HG03095 (cell line): ENCODE data around the gene TPCN1.
A peak's percentile ranks its signal among the peaks of the same experiment; 100 is the strongest.

Experiments
- ATAC-seq: cut with Tn5 transposase; IDR thresholded peaks from one replicate; pipeline ENCODE4 v1.9.1; 2021; ENCODE audit warnings: moderate library complexity; ENCODE audit not compliant: unreplicated experiment

Gene TPCN1

DNA sequence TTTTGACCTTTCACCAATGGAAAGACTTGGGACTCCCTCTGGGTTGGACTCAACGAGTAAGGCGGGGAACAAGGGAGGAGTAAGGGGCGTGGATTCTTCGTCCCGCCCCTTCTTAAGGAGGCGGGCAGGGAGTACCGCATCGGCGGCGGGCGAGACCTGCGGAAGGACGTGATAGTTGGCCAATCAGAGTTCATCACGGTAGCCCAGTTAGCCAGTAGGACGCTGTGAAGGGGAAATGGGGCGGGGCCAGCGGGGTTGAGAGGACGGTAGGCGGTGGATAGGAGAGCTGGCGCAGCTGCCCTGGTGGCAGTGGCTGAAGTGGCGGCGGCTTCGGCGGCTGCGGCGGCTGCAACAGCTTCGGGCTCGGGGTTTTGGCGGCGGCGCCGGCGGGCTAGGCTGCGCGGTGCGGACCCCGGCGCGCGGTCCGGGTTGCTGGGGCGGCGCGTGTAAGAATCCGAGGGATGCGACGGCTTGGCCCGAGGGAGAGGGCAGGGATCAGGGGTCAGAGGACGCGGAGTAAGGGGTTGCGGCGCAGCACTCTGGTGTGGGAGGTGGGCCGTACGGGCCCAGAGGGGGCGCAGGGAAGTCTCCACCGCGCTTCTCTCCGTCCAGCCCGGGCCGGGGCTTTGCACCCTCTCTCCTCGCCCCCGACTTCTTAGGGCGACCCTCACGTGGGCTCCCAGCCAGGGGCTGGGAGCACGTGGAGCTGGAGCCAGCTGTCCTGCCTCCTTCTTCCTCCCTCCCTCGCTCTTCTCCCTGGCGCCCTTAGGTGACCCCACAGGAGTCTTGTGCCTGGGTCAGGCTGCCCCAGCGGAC, at the start of gene TPCN1:
Gene TPCN1 (plus strand): TSS at position 284 of the 816 bp plus-strand sequence. CDS start 5,389 bp downstream, outside the sequence.
- ATAC-seq, result peak; percentile 91

- ATAC-seq, result no peak
These were observed 49.7 kb upstream of the TPCN1 start for GRCh38 chr12:113171543-113171942.

GRCh38 chr12:113172185-113172584, 49.1 kb upstream of the TPCN1 start:
- ATAC-seq, result no peak

DNA sequence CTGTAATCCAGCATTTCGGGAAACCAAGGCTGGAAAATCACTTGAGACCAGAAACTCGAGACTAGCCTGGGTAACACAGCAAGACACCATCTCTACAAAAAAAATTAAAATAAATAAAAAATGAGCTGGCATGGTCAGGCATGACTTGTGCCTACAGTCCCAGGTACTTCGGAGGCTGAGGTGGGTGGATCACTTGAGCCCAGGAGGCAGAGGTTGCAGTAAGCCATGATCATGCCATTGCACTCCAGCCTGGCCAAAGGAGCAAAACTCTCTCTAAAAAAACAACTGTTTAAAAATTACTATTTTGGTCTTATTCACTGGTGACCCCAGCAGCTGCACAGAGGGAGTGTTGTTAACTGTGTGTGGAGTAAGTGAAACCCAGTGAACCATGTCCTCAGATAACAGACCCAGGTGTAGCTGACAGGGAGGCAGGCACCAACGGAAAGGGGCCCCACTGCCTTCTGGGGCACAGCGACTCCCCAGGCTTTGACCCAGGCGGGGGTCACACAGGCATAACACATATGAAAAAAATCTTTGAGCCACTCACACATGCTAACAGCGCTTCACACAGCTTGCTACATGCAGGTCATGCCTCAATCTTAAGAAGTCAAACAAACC, 48.1 kb upstream of the TPCN1 start:
- ATAC-seq, result peak; percentile 73

DNA sequence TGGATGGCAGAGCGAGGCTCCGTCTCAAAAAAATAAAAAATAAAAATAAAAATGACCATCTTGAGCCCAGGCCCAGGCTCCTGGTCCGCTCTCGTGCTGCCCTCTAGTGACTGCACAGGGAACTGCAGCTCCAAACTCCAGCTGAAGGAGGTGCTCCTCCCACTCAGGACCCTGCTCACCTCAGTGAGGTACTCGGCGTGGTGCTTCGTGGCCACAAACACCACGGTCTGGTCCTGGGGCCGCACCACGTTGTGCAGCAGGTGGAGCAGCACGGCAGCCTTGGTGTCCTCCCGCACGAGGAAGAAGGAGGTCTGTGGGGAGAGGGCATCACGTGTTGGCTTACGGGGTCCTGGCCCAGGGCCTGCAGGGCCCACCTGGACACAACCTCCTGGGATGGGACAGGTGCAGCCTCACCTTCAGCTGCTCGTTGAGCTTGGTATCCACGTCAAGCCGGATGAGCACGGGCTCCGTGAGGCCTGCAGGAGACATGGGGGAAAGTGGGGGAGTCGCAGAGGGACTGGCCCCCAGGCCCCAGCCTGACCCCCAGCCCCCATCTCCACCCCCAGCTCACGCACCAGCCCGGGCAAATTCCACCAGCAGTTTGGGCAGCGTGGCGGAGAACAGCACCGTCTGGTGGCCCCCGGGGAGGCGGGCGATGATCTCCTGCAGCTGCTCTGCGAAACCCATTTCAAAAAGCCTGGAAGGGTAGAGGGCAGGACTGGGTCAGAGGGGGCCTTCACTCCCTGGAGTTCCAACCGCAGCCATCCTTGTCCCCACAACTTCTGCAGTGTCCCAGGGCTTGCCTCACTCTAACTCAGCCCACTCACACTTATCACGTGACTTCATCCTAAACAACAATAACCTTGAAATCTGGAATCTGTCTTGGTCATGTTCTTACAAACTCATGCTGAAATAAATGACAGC, 46.5 kb upstream of the TPCN1 start:
- no peak for ATAC-seq

DNA sequence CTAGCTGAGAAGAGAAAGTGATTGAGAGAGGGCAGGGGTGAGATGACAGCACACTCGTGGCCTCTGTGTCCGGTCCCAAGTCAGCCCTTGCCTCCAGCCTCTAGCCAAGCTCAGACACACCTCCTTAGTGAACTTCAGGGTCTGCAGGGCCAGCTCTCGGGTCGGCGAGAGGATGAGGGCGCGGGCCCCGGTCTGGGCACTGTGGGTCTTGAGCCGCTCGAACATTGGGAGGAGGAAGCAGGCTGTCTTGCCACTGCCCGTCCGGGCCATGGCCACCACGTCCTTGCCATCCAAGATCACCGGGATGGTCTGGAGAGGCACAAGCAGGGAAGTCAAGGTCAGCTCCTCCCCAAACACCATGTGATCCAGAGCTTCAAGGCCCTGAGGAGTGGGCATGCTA, 42.2 kb upstream of the TPCN1 start:
- no peak for ATAC-seq

- no peak for ATAC-seq
These were observed 40.9 kb upstream of the TPCN1 start for GRCh38 chr12:113180333-113180732.

DNA sequence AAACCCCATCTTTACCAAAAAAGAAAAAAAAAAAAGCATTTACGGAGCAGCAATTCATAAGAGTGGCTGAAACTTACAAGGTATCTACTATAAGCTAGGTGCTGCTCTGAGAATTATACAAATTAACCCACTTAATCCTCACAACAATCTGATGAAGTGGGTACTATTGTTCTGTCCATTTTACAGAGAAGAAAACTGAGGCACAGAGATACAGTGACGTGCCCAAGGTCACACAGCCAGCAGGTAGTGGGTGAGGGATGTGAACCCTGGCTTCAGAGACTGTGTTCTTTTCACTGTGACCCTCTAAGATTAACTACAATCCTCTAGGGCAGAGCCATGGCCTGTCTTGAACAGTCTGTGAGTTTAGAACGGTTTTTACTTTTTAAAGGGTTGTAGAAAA, 39.3 kb upstream of the TPCN1 start:
- no peak for ATAC-seq

GRCh38 chr12:113183030-113183589, 38.2 kb upstream of the TPCN1 start:
- ATAC-seq, result no peak

DNA sequence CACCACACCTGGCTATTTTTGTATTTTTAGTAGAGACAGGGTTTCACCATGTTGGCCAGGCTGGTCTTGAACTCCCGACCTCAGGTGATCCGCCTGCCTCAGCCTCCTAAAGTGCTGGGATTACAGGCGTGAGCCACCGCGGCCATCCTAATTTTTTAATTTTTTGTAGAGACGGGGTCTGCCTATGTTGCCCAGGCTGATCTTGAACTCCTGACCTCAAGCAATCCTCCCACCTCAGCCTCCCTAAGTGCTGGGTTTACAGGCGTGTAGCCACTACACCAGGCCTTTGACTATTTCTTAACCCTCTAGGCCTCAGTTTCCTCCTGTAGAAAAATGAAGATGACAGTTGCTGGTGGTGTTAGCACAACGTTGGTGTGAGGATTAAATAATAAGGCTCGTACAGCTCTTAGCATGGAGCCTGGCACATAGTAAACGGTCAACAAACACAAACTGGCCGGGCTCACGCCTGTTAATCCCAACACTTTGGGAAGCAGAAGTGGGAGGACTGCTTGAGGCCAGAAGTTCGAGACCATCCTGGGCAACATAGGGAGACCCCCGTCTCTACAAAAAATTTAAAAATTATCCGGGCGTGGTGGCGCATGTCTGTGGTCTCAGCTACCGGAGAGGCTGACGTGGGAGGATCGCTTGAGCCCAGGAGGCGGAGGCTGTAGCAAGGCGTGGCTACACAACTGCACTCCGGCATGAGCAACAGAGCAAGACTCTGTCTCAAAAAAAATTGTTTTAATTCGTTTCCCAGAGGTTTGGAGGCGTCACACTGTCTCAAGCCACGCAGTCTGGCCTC, 37.0 kb upstream of the TPCN1 start:
- ATAC-seq, result peak; percentile 57

DNA sequence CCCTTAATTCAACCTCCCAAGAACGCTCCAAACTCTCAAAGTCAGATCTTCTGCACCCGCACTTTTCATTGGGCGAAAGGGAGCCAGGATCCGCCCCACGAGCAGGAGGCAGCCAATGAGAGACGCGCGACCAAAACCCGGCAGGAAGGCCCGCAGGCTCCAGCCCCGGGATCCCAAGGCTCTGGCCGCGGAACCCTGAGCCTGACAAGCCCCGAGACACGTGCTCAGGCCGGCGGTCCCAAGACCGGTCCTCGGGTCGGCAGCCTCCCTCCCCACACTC, 36.4 kb upstream of the TPCN1 start:
- peak; percentile 79 for ATAC-seq

GRCh38 chr12:113185180-113186032, 35.9 kb upstream of the TPCN1 start, which contains the start of the genes DDX54 and RITA1:
Gene DDX54 (minus strand): TSS chr12:113185478. CDS start chr12:113185451, 27 bp downstream.
Gene RITA1 (plus strand): TSS chr12:113185721. CDS start chr12:113186747, 1,026 bp downstream.
- ATAC-seq, result peak; percentile 37

DNA sequence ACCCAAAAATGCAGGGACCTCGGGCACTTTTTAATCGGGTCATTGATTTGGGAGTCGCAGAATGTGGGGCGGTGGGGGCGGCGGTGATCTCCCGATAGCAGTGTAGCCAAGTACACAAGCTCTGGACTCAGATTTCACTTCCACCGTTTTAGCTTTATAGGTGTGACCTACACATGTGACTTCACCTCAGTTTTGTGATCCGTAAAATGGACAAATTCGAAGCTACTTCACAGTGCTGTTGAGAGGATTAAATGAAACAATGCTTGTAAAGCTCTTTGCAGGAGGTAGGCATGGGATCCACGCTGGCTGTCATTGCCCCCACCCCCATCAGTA, 35.3 kb upstream of the TPCN1 start:
- ATAC-seq, result no peak

DNA sequence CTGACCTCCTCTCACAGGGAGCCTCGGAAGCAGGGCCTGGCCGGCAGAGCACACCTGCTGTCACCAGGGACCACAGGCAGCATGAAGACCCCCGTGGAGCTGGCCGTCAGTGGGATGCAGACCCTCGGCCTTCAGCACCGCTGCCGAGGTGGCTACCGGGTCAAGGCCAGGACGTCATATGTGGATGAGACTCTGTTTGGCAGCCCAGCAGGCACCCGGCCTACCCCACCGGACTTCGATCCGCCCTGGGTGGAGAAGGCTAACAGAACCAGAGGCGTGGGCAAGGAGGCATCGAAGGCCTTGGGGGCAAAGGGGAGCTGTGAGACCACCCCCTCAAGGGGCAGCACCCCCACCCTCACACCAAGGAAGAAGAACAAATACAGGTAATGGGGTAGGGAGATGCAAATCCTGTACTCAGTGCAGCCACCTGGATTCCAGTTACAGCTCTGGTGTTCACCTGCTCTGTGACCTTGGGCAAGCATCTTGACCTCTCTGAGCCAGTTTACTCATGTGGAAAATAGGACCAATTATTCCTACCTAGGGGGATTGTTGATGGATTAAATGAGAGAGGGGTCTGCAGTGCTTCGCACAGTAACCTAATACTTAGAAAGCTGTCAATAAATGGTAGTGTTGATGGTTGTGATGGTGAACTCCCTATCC, 34.5 kb upstream of the TPCN1 start:
- ATAC-seq, result no peak

- ATAC-seq, result no peak
These were observed 31.9 kb upstream of the TPCN1 start for GRCh38 chr12:113189361-113189760.

- ATAC-seq, result no peak
These were observed 30.5 kb upstream of the TPCN1 start for GRCh38 chr12:113190761-113191160.

DNA sequence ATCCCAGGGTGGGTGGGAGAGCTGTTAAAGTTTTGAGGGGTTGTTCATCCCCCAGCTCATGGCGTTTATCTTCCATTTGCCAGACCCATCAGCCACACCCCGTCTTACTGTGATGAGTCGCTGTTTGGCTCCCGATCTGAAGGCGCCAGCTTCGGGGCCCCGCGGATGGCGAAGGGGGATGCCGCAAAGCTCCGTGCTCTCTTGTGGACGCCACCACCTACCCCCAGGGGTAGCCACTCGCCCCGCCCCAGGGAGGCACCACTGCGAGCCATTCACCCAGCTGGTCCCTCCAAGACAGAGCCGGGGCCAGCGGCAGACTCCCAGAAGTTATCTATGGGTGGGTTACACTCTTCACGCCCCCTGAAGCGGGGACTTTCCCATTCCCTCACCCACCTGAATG, 30.0 kb upstream of the TPCN1 start:
- no peak for ATAC-seq

DNA sequence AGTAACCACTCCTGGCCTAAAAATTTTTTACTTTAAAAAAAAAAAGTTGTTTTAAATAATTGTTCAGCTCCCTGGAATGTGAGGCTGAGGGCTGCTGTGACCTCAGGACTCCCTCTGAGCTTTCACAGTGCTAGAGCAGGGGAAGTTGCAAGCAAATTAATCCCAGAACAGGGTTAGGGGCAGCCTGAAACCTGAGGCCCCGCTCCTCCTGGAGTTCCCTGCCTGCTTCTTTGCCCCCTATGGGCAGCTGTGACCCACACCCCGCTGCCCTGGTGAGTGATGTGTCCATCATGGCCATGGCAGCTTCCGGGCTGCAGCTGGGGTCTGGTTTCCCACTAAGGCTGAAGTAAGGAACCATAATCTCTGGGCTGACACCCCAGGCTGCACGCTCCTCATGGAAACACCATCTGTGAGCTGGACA, 26.3 kb upstream of the TPCN1 start:
- ATAC-seq, result no peak

DNA sequence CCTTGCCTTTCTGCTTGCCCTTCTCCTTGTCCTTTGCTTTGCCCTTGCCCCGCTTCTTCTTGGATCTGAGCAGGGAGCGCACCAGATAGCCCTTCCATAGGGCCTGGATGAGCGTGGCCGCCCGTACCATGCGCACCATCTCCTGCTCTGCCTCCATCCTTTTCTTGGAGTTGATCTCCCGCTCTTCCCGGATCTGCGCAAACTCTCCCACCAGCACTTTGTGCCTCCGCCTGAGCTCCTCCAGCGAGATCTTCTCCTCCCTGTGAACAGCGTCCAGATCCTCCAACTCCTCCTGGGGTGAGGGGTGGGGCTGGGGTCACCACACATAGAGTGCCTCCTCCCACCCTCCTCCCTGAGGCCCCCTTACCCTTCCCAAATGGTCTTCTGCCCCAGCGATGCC, 25.7 kb upstream of the TPCN1 start:
- ATAC-seq, result no peak
